ENCODE data around the gene PPP1R10. TPM values are rescaled to one million over a fixed set of nuclear protein-coding genes. Genes with fewer than 3 reads are reported as not detected.
"Not testable (repeated sequence)": the region's sequence is repeated elsewhere in the genome, so short reads cannot be mapped to it uniquely, and the experiment has no call there.

The PPP1R10 gene
- total RNA-seq, 3 donors from 2014 or later = 17.3 to 51.1 (median 26.5) TPM

- H3K27me3 ChIP-seq = no peaks in the 10 kb centered on the region
- H3K9me3 ChIP-seq = no peaks in the 10 kb centered on the region
- no peak overlapping the region for H3K27ac ChIP-seq
- peaks cover 28% of the 10 kb centered on the region for H3K36me3 ChIP-seq
- H3K4me3 ChIP-seq = no peak overlapping the region
- H3K4me1 ChIP-seq = no peaks in the 10 kb centered on the region
- TF ChIP-seq POLR2A (IDR thresholded peaks at IDR 0.05) (no peak), POLR2AphosphoS5 (IDR thresholded peaks at IDR 0.05) (no peak)
- TF ChIP-seq, protein P1, sequence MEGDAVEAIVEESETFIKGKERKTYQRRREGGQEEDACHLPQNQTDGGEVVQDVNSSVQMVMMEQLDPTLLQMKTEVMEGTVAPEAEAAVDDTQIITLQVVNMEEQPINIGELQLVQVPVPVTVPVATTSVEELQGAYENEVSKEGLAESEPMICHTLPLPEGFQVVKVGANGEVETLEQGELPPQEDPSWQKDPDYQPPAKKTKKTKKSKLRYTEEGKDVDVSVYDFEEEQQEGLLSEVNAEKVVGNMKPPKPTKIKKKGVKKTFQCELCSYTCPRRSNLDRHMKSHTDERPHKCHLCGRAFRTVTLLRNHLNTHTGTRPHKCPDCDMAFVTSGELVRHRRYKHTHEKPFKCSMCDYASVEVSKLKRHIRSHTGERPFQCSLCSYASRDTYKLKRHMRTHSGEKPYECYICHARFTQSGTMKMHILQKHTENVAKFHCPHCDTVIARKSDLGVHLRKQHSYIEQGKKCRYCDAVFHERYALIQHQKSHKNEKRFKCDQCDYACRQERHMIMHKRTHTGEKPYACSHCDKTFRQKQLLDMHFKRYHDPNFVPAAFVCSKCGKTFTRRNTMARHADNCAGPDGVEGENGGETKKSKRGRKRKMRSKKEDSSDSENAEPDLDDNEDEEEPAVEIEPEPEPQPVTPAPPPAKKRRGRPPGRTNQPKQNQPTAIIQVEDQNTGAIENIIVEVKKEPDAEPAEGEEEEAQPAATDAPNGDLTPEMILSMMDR (IDR thresholded peaks at IDR 0.05) = no peak
- intact Hi-C loops (cut with DNase I; ENCODE audit: low total_unique reads) = no loop called here
- no peak for DNase-seq (ENCODE audit: low spot score in 2 of 2)
These were observed 15.6 kb downstream of the PPP1R10 start for GRCh38 chr6:30601436-30601814.

GRCh38 chr6:30600451-30600961, 16.5 kb downstream of the PPP1R10 start:
- H3K36me3 ChIP-seq = peaks cover 28% of the 10 kb centered on the region
- intact Hi-C loops (cut with DNase I; ENCODE audit: low total_unique reads) = no loop called here
- no peak overlapping the region for H3K27ac ChIP-seq
- H3K4me3 ChIP-seq = no peak overlapping the region
- H3K27me3 ChIP-seq = no peaks in the 10 kb centered on the region
- H3K9me3 ChIP-seq = no peaks in the 10 kb centered on the region
- TF ChIP-seq POLR2A (IDR thresholded peaks at IDR 0.05) (no peak), POLR2AphosphoS5 (IDR thresholded peaks at IDR 0.05) (peak in 1 of 3 donors; percentile 4)
- no peaks in the 10 kb centered on the region for H3K4me1 ChIP-seq
- DNase-seq (ENCODE audit: low spot score in 2 of 2) = no peak

- no peak overlapping the region for H3K4me3 ChIP-seq
- H3K9me3 ChIP-seq = no peaks in the 10 kb centered on the region
- no peaks in the 10 kb centered on the region for H3K27me3 ChIP-seq
- no peak for DNase-seq (ENCODE audit: low spot score in 2 of 2)
- H3K4me1 ChIP-seq = no peaks in the 10 kb centered on the region
- TF ChIP-seq POLR2AphosphoS5 (IDR thresholded peaks at IDR 0.05) (no peak), POLR2A (IDR thresholded peaks at IDR 0.05) (no peak)
- TF ChIP-seq, protein P1 (IDR thresholded peaks at IDR 0.05) = no peak
- peaks cover 28% of the 10 kb centered on the region for H3K36me3 ChIP-seq
- intact Hi-C loops (cut with DNase I; ENCODE audit: low total_unique reads) = no loop called here
- peak overlapping the region in 1 of 2 donors; percentile 10 for H3K27ac ChIP-seq
These were observed 17.3 kb downstream of the PPP1R10 start for GRCh38 chr6:30599625-30600324.

DNA sequence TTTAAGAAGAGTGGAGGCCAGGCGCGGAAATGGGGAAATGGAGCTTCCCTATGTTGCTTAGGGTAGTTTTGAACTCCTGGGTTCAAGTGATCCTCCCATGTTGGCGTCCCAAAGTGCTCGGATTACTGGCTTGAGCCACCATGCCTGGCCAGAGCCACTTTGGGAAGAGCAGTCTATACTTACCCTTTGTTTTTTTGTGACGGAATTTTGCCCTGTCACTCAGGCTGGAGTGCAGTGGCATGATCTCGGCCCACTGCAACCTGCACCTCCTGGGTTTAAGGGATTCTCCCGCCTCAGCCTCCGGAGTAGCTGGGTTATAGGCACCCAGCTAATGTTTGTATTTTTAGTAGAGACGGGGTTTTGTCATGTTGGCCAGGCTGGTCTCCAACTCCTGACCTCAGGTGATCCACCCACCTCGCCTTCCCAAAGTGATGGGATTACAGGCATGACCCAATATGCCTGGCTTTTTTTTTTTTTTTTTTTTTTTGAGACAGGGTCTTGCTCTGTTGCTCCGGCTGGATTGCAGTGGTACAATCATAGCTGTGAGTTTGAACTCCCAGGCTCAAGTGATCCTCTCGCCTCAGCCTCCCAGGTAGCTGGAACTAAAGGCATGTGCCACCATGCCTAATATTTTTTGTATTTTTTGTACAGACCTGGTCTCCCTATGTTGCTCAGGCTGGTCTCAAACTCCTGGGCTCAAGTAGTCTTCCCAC, 18.0 kb downstream of the PPP1R10 start:
- TF ChIP-seq POLR2A (IDR thresholded peaks at IDR 0.05) (no peak), POLR2AphosphoS5 (IDR thresholded peaks at IDR 0.05) (no peak)
- TF ChIP-seq, protein P1 (IDR thresholded peaks at IDR 0.05) = no peak
- Histone ChIP-seq H3K9me3 (no peaks in the 10 kb centered on the region), H3K27ac (peak overlapping the region in 1 of 2 donors; percentile 10), H3K4me3 (no peak overlapping the region), H3K36me3 (peaks cover 21% of the 10 kb centered on the region), H3K27me3 (no peaks in the 10 kb centered on the region), H3K4me1 (no peaks in the 10 kb centered on the region)
- DNase-seq (ENCODE audit: low spot score in 2 of 2) = no peak
- intact Hi-C loops (cut with DNase I; ENCODE audit: low total_unique reads) = no loop called here

GRCh38 chr6:30597315-30598144, 19.5 kb downstream of the PPP1R10 start:
- H3K9me3 ChIP-seq; H3K4me1 ChIP-seq; intact Hi-C loops (cut with DNase I; ENCODE audit: low total_unique reads); H3K36me3 ChIP-seq; H3K27me3 ChIP-seq; H3K4me3 ChIP-seq: not testable (repeated sequence)
- DNase-seq (ENCODE audit: low spot score in 2 of 2) = peak; percentile 69 to 79
- H3K27ac ChIP-seq = peak overlapping the region in 1 of 2 donors; percentile 8
- TF ChIP-seq, protein P1 (IDR thresholded peaks at IDR 0.05) = peak; percentile 51 to 78 (median 75)
- TF ChIP-seq POLR2AphosphoS5 (IDR thresholded peaks at IDR 0.05) = peak in 2 of 3 donors; percentile 21 to 33

Measured in breast epithelium (tissue), 4 donors.